Measurements from ENCODE around the gene STIM2.

Gene STIM2

GRCh38 chr4:26859762-26860156, 882 bp upstream of the STIM2 start:
- Histone ChIP-seq H3K36me3 (ENCODE audit: low read depth) (no peaks in the 10 kb centered on the region), H3K4me3 (ENCODE audit: severe bottlenecking) (peak overlapping the region; percentile 73), H3K27ac (ENCODE audit: poor library complexity, severe bottlenecking) (peak overlapping the region; percentile 80), H3K9me3 (ENCODE audit: severe bottlenecking) (no peaks in the 10 kb centered on the region), H3K4me1 (ENCODE audit: insufficient read depth, poor library complexity, severe bottlenecking) (peaks cover 21% of the 10 kb centered on the region), H3K27me3 (ENCODE audit: insufficient read depth, poor library complexity, severe bottlenecking) (no peaks in the 10 kb centered on the region)
- ATAC-seq (ENCODE audit: low read depth) (no peak), DNase-seq (ENCODE audit: low spot score) (no peak)
- TF ChIP-seq CTCF (IDR thresholded peaks at IDR 0.05; ENCODE audit: poor library complexity, severe bottlenecking) = no peak

- Histone ChIP-seq H3K9me3 (ENCODE audit: severe bottlenecking) (no peaks in the 10 kb centered on the region), H3K4me3 (ENCODE audit: severe bottlenecking) (peak overlapping the region; percentile 73), H3K27me3 (ENCODE audit: insufficient read depth, poor library complexity, severe bottlenecking) (no peaks in the 10 kb centered on the region), H3K4me1 (ENCODE audit: insufficient read depth, poor library complexity, severe bottlenecking) (peaks cover 26% of the 10 kb centered on the region), H3K36me3 (ENCODE audit: low read depth) (no peaks in the 10 kb centered on the region), H3K27ac (ENCODE audit: poor library complexity, severe bottlenecking) (peak overlapping the region; percentile 80)
- TF ChIP-seq CTCF (IDR thresholded peaks at IDR 0.05; ENCODE audit: poor library complexity, severe bottlenecking) = no peak
- DNase-seq (ENCODE audit: low spot score) (peak; percentile 66), ATAC-seq (ENCODE audit: low read depth) (peak; percentile 23)
Measured at GRCh38 chr4:26860922-26861433, 337 bp downstream of the STIM2 start.

GRCh38 chr4:26861434-26862186, 969 bp downstream of the STIM2 start:
- Histone ChIP-seq H3K9me3 (ENCODE audit: severe bottlenecking) (no peaks in the 10 kb centered on the region), H3K4me1 (ENCODE audit: insufficient read depth, poor library complexity, severe bottlenecking) (peaks cover 26% of the 10 kb centered on the region), H3K27ac (ENCODE audit: poor library complexity, severe bottlenecking) (peak overlapping the region; percentile 80), H3K36me3 (ENCODE audit: low read depth) (no peaks in the 10 kb centered on the region), H3K27me3 (ENCODE audit: insufficient read depth, poor library complexity, severe bottlenecking) (no peaks in the 10 kb centered on the region), H3K4me3 (ENCODE audit: severe bottlenecking) (peak overlapping the region; percentile 73)
- peak; percentile 68 for DNase-seq (ENCODE audit: low spot score)
- TF ChIP-seq CTCF (IDR thresholded peaks at IDR 0.05; ENCODE audit: poor library complexity, severe bottlenecking) = no peak
- peak; percentile 26 for ATAC-seq (ENCODE audit: low read depth)

- H3K4me3 ChIP-seq (ENCODE audit: severe bottlenecking) = peak overlapping the region; percentile 73
- no peak overlapping the region for H3K27ac ChIP-seq (ENCODE audit: poor library complexity, severe bottlenecking)
Measured at GRCh38 chr4:26862381-26862915, 1.8 kb downstream of the STIM2 start.

More at GRCh38 chr4:26862381-26862915, 1.8 kb downstream of the STIM2 start:
- no peak for TF ChIP-seq CTCF (IDR thresholded peaks at IDR 0.05; ENCODE audit: poor library complexity, severe bottlenecking)
- Histone ChIP-seq H3K4me1 (ENCODE audit: insufficient read depth, poor library complexity, severe bottlenecking) (peaks cover 26% of the 10 kb centered on the region), H3K27me3 (ENCODE audit: insufficient read depth, poor library complexity, severe bottlenecking) (no peaks in the 10 kb centered on the region), H3K9me3 (ENCODE audit: severe bottlenecking) (no peaks in the 10 kb centered on the region), H3K36me3 (ENCODE audit: low read depth) (no peaks in the 10 kb centered on the region)
- ATAC-seq (ENCODE audit: low read depth) (no peak), DNase-seq (ENCODE audit: low spot score) (no peak)
